ENCODE data around the gene AP1S1.

Gene AP1S1

DNA sequence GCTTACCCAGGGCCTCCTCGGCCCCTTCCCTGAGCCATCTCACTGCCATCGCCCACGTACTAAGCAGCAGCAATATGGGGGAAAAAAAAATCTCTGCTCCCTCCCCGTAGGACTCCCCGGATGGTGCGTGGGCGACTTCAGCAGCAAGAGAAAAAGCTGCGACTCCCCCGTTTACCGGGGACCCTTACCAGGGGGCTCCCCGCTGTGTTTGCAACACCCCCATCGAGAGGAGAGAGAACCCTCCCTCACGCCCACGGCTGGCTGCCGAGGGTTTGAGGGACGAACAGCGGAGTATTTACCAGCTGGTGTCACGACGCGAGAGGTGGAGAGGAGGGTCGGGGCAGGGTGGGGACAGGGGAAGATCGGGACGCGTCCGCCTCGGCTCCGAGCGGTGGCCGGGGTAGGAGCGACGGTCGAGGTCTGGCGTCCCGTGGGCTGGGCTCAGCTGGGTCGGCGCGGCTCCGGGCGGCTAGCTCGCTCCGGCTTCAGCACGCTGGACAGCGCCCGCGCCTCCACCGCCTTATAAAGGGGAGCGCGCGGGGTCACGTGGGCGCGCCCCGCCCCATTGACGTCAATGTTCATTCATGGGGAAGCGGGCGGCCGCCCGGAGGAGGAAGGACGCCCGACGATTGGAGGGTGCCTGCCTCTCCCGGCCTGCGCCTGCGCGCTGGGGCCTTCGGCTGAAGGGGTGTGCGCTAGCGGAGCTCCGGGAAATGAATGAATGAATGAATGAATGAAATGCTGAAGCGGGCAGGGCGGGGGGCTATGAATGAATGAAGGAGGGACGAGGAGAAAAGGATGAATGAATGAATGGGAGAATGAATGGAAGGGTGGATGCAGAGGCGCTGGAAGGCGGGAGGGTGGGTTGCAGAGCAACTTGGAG lies 11.0 kb downstream of the AP1S1 start, which contains the start of gene VGF:
VGF (minus strand) TSS at position 495 of the 883 bp plus-strand sequence. CDS start 726 bp downstream, outside the sequence.
- Histone ChIP-seq H3K27me3 (ENCODE audit: control insufficient read depth in 1 of 2, insufficient read depth in 2 of 2, low read length in 2 of 2) (peaks cover 54 to 72% of the 10 kb centered on the region in 2 donors), H3K4me1 (ENCODE audit: control insufficient read depth in 1 of 2, insufficient read depth in 2 of 2, low read length in 2 of 2) (peaks cover 17 to 37% of the 10 kb centered on the region in 2 donors), H3K9me3 (ENCODE audit: control insufficient read depth in 1 of 2, low read length in 2 of 2) (no peaks in the 10 kb centered on the region), H3K9ac (ENCODE audit: low read depth in 1 of 2, low read length in 2 of 2) (no peak within 1 kb of the TSS), H3K36me3 (ENCODE audit: control insufficient read depth in 1 of 2, insufficient read depth in 2 of 2, low read length in 2 of 2) (peaks cover 0 to 1% of the 10 kb centered on the region in 2 donors), H3K4me3 (ENCODE audit: low read depth in 1 of 2, low read length in 2 of 2) (peak within 1 kb of the TSS; percentile 40 to 43), H3K27ac (ENCODE audit: low read depth, low read length) (no peak within 1 kb of the TSS)

DNA sequence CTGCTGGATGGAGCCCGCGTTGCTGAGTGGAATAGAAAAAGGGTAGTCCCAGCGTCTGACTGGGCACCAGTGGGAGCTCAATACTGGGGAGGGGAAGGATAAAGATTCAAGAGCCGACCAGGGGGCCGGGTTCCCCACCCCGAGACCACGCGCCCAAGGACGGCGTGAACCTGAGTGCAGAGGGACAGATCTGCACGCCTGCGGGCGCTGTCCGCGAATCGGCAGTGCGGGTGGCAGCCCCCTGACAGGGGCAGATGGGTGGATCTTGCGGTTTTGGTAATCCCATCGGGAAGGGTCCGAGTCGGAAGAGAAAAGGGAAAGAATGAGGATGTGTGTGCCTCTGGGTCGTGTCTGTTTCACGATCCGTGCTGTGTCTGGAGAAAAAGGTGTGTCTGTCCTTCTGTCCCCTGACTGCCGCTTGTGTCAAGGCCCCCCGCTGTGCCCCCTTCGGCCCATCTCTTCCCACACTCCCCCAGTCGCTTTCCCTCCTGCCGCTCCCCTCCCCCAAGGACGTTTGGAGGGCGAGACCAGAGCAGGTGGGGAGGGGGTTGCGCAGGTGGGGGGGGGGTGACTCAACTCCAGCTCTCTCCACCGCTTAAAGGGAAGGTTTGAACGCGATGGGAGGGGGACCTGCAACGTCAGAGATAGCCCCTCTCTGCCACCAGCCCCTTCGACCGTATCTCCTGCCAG lies 11.8 kb downstream of the AP1S1 start:
- Histone ChIP-seq H3K4me3 (ENCODE audit: low read depth in 1 of 2, low read length in 2 of 2) (peak overlapping the region; percentile 40 to 43), H3K4me1 (ENCODE audit: control insufficient read depth in 1 of 2, insufficient read depth in 2 of 2, low read length in 2 of 2) (peaks cover 19 to 40% of the 10 kb centered on the region in 2 donors)

DNA sequence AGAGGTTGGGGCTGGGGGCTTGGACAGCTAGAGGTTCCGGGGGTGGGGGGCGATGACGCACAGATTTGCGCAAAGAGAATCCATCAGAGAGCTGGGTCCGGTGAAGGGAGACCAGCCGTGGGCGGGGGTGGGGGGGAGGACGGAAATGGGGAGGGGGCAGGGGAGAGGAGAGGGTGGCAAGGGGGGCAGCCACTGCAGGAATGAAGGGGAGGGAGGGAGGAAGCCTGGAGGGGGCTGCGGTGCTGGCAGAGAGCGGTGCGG lies 12.3 kb downstream of the AP1S1 start:
- Histone ChIP-seq H3K9me3 (ENCODE audit: control insufficient read depth in 1 of 2, low read length in 2 of 2) (no peaks in the 10 kb centered on the region), H3K9ac (ENCODE audit: low read depth in 1 of 2, low read length in 2 of 2) (no peak overlapping the region), H3K36me3 (ENCODE audit: control insufficient read depth in 1 of 2, insufficient read depth in 2 of 2, low read length in 2 of 2) (no peaks in the 10 kb centered on the region), H3K4me1 (ENCODE audit: control insufficient read depth in 1 of 2, insufficient read depth in 2 of 2, low read length in 2 of 2) (peaks cover 19 to 40% of the 10 kb centered on the region in 2 donors), H3K27me3 (ENCODE audit: control insufficient read depth in 1 of 2, insufficient read depth in 2 of 2, low read length in 2 of 2) (peaks cover 66 to 80% of the 10 kb centered on the region in 2 donors), H3K27ac (ENCODE audit: low read depth, low read length) (no peak overlapping the region), H3K4me3 (ENCODE audit: low read depth in 1 of 2, low read length in 2 of 2) (no peak overlapping the region)

More for the DNA sequence above, 11.8 kb downstream of the AP1S1 start:
- no peak overlapping the region for H3K9ac ChIP-seq (ENCODE audit: low read depth in 1 of 2, low read length in 2 of 2)
- H3K36me3 ChIP-seq (ENCODE audit: control insufficient read depth in 1 of 2, insufficient read depth in 2 of 2, low read length in 2 of 2): no peaks in the 10 kb centered on the region
- no peaks in the 10 kb centered on the region for H3K9me3 ChIP-seq (ENCODE audit: control insufficient read depth in 1 of 2, low read length in 2 of 2)
- H3K27ac ChIP-seq (ENCODE audit: low read depth, low read length): no peak overlapping the region
- H3K27me3 ChIP-seq (ENCODE audit: control insufficient read depth in 1 of 2, insufficient read depth in 2 of 2, low read length in 2 of 2): peaks cover 62 to 80% of the 10 kb centered on the region in 2 donors

DNA sequence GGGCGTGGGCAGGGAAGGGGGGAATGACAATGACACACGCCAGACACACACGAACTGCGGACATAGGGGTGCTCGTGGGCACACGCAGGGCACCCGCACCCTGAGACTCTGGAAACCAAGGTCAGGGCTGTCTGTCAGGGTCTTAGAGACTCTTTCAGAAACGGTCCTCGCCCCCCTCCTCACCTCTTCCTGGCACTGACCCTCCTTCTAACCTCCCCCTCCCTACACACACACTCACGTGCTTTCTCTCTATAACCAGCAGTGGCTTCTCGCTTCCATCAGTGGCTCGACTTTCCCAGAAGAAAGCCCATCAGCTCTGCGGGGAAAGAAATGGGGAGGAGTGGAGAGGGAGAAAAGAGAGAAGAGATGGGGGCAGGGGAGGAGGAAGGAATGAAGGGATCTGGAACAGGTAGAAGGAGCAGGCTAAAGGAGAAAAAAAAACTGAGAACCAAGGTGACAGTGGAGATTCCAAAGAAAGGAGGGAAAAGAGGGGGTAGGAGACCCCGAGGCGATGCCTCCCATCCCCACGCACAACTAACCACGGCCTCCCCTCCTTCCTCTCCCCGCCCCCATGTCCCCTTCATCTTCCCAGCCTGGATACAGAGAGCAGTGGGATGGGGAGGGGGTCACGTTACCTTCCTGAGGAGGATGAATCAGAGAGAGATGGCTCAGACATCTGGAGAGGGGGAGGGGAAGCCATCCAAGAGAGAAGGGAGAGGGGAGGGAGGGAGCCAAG lies 12.8 kb downstream of the AP1S1 start:
- H3K9me3 ChIP-seq (ENCODE audit: control insufficient read depth in 1 of 2, low read length in 2 of 2): no peaks in the 10 kb centered on the region
- H3K27me3 ChIP-seq (ENCODE audit: control insufficient read depth in 1 of 2, insufficient read depth in 2 of 2, low read length in 2 of 2): peaks cover 71 to 83% of the 10 kb centered on the region in 2 donors
- no peaks in the 10 kb centered on the region for H3K36me3 ChIP-seq (ENCODE audit: control insufficient read depth in 1 of 2, insufficient read depth in 2 of 2, low read length in 2 of 2)
- H3K4me1 ChIP-seq (ENCODE audit: control insufficient read depth in 1 of 2, insufficient read depth in 2 of 2, low read length in 2 of 2): peaks cover 19 to 45% of the 10 kb centered on the region in 2 donors
- H3K27ac ChIP-seq (ENCODE audit: low read depth, low read length): no peak overlapping the region
- H3K4me3 ChIP-seq (ENCODE audit: low read depth in 1 of 2, low read length in 2 of 2): no peak overlapping the region
- no peak overlapping the region for H3K9ac ChIP-seq (ENCODE audit: low read depth in 1 of 2, low read length in 2 of 2)

DNA sequence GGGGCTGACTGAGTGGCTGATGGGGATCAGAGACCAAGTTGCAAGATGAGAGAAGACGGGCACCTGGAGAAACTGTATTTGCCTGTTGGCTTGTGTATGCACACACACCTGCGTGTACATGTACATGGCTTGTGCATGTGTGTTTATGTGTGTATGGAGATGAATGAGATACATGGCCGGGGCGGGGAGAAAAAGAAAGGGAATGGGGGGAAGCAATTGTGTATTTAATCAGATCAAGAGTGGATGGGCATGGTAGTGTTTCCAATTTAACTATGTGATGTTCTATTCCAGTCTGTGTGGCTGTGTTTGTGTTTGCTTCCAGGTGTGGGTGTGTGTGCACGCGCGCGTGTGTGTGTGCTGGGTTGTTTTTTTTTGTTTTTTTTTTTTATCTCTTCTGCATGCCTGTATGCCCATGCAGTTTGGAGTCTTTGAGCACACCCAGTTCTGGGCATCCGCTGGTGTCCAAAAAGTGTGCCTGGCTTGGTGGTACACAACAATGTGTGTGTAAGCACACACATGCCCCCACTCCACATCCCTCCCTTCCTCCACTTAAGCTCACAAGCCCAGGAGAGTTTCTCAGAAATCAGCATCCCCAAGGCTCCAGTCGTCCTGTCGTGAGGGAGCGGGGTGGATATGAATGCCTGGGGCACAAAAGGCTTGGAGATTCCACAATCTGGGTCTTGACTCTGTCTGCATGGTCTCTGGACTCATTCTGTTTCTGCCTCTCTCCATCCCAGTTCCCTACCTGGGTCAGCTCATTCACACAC lies 13.6 kb downstream of the AP1S1 start:
- Histone ChIP-seq H3K4me3 (ENCODE audit: low read depth in 1 of 2, low read length in 2 of 2) (no peak overlapping the region), H3K27ac (ENCODE audit: low read depth, low read length) (no peak overlapping the region), H3K9ac (ENCODE audit: low read depth in 1 of 2, low read length in 2 of 2) (no peak overlapping the region), H3K4me1 (ENCODE audit: control insufficient read depth in 1 of 2, insufficient read depth in 2 of 2, low read length in 2 of 2) (peaks cover 24 to 51% of the 10 kb centered on the region in 2 donors), H3K27me3 (ENCODE audit: control insufficient read depth in 1 of 2, insufficient read depth in 2 of 2, low read length in 2 of 2) (peaks cover 76 to 85% of the 10 kb centered on the region in 2 donors), H3K9me3 (ENCODE audit: control insufficient read depth in 1 of 2, low read length in 2 of 2) (no peaks in the 10 kb centered on the region), H3K36me3 (ENCODE audit: control insufficient read depth in 1 of 2, insufficient read depth in 2 of 2, low read length in 2 of 2) (no peaks in the 10 kb centered on the region)

DNA sequence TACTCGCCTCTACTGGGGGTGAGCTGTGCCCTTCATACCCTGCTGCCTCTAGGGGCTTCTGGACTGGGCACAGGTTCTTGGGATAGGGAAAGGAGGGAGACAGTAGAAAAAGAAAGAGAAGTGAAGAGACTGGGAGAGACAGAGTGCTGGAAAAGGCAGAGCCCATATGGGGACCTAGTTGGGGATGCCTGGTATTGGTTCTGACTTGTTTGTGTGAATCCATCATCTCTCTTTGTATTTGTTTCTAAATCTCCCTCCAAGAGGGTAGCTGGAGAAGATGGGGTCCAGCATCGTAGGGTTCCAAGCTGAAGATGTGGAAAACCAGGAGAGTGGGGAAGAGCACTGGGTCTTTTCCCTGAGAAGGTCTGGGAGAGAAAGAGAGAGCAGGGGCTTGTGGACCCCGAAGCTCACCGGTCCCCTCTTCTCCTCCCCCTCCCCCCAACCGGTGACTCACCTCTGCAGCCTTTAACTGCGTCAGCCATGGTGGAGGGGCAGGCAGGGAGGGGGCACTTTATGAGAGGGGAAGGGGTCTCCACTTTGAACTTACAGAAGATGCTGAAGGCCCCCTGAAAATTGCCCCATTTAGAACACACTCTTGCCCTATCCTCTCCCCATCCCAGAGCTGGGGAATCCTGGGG lies 14.3 kb downstream of the AP1S1 start:
- Histone ChIP-seq H3K4me3 (ENCODE audit: low read depth in 1 of 2, low read length in 2 of 2) (no peak overlapping the region), H3K27ac (ENCODE audit: low read depth, low read length) (no peak overlapping the region), H3K4me1 (ENCODE audit: control insufficient read depth in 1 of 2, insufficient read depth in 2 of 2, low read length in 2 of 2) (peaks cover 29 to 55% of the 10 kb centered on the region in 2 donors), H3K9ac (ENCODE audit: low read depth in 1 of 2, low read length in 2 of 2) (no peak overlapping the region), H3K36me3 (ENCODE audit: control insufficient read depth in 1 of 2, insufficient read depth in 2 of 2, low read length in 2 of 2) (no peaks in the 10 kb centered on the region), H3K27me3 (ENCODE audit: control insufficient read depth in 1 of 2, insufficient read depth in 2 of 2, low read length in 2 of 2) (peaks cover 83 to 92% of the 10 kb centered on the region in 2 donors), H3K9me3 (ENCODE audit: control insufficient read depth in 1 of 2, low read length in 2 of 2) (no peaks in the 10 kb centered on the region)

DNA sequence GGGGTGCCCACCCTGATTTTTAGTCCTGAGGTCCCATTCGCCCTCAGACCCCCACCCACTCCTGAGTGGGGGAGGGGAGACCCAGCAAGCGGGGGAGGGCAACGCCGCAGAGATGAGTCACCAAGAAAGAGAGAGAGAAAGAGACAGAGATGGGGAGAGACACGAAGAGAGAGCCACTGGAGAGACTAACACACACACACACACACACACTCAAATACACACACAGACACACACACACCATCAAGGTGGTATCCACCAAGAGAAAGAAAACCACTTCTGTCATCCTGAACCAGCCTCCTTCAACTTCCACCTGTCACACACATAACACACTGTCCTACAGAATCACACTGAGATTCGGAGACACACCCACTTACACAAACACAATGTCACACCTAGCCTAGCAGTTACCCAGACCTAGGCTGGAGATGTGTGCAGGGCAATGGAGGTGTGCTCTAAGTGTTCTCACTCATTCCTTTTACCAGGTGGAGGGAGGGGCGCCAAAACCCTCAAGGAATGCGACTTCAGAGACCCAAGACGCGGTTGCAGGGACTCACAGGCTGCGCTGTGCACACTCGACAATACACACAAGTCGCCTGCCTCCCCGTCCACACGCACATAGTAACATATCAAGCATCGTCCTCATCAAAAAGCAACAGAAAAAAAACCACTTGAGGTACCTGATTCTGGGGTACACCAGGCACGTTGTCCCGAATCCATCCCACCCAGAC lies 15.0 kb downstream of the AP1S1 start:
- peaks cover 84 to 90% of the 10 kb centered on the region in 2 donors for H3K27me3 ChIP-seq (ENCODE audit: control insufficient read depth in 1 of 2, insufficient read depth in 2 of 2, low read length in 2 of 2)
- H3K27ac ChIP-seq (ENCODE audit: low read depth, low read length): no peak overlapping the region
- no peaks in the 10 kb centered on the region for H3K36me3 ChIP-seq (ENCODE audit: control insufficient read depth in 1 of 2, insufficient read depth in 2 of 2, low read length in 2 of 2)
- H3K9me3 ChIP-seq (ENCODE audit: control insufficient read depth in 1 of 2, low read length in 2 of 2): no peaks in the 10 kb centered on the region
- H3K9ac ChIP-seq (ENCODE audit: low read depth in 1 of 2, low read length in 2 of 2): no peak overlapping the region
- no peak overlapping the region for H3K4me3 ChIP-seq (ENCODE audit: low read depth in 1 of 2, low read length in 2 of 2)
- H3K4me1 ChIP-seq (ENCODE audit: control insufficient read depth in 1 of 2, insufficient read depth in 2 of 2, low read length in 2 of 2): peaks cover 29 to 57% of the 10 kb centered on the region in 2 donors

DNA sequence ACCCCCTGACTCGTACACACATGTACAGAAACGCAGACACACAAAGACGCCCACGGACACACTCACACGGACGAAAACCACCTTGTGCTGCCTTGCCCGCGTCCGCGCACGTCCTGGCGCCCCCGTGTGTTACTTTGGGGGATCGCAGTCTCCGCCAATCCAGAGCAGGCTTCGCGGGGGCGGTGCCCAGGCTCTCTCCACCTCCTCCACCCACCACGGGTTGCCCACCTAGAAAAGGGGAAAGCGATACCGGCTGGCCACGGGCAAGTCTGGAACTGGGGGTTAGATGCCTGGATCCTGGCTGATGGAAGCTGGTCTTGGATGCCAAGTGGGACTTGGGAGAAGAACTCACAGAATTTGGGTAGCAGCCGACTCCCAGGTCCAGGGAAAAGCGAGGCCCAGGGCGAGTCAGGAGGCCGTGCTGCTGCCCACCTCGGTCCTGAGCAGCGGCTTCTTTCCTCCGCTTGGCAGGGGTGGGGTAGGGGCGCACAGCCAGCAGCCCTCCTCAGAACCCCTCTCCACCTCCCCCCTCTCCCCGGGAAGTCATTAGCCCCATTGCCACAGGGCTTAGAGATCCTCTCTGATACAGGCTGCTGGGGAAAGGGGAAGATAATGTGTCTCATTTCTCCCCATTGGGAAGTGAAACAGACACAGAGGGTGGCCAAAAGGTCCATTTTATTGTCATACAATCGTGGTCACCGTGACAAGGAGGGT lies 15.7 kb downstream of the AP1S1 start:
- H3K36me3 ChIP-seq (ENCODE audit: control insufficient read depth in 1 of 2, insufficient read depth in 2 of 2, low read length in 2 of 2): no peaks in the 10 kb centered on the region
- no peak overlapping the region for H3K4me3 ChIP-seq (ENCODE audit: low read depth in 1 of 2, low read length in 2 of 2)
- peaks cover 81 to 86% of the 10 kb centered on the region in 2 donors for H3K27me3 ChIP-seq (ENCODE audit: control insufficient read depth in 1 of 2, insufficient read depth in 2 of 2, low read length in 2 of 2)
- no peak overlapping the region for H3K9ac ChIP-seq (ENCODE audit: low read depth in 1 of 2, low read length in 2 of 2)
- H3K27ac ChIP-seq (ENCODE audit: low read depth, low read length): no peak overlapping the region
- no peaks in the 10 kb centered on the region for H3K9me3 ChIP-seq (ENCODE audit: control insufficient read depth in 1 of 2, low read length in 2 of 2)
- peaks cover 29 to 53% of the 10 kb centered on the region in 2 donors for H3K4me1 ChIP-seq (ENCODE audit: control insufficient read depth in 1 of 2, insufficient read depth in 2 of 2, low read length in 2 of 2)

All from duodenal mucosa (tissue), 2 donors.